PC-9 (cell line): ENCODE results near the gene ACYP1.

Experiments
- CTCF ChIP-seq: fragments of 200-600 bp; sonication (generic); conservative IDR thresholded peaks from 2 replicates; pipeline ENCODE4 v1.6.1; 2017; ENCODE audit warnings: mixed run types, antibody characterized with exemption, mild to moderate bottlenecking, moderate library complexity
- EZH2 ChIP-seq: fragments of 200-600 bp; sonication (generic); IDR thresholded peaks from 2 replicates; pipeline ENCODE4 v1.8.0; 2017; ENCODE audit warnings: antibody characterized with exemption, low read depth

- TF ChIP-seq CTCF, result no peak
- no peak for TF ChIP-seq EZH2
Measured at GRCh38 chr14:75063491-75064204, at the start of gene ACYP1.
